Tibial nerve (tissue), 4 donors: Measurements from ENCODE around the gene DENND4B. TPM values are rescaled to one million over a fixed set of nuclear protein-coding genes. Genes with fewer than 3 reads are reported as not detected.
A peak's percentile ranks its signal among the peaks of the same experiment; 100 is the strongest.
"Not testable (repeated sequence)": the region's sequence is repeated elsewhere in the genome, so short reads cannot be mapped to it uniquely, and the experiment has no call there.

Experiments used
- DNase-seq, 2 donors: peaks; one replicate each; pipeline ENCODE4 v3.0.0-alpha.2; 2019; ENCODE audit warnings: low spot score in 2 of 2
- H3K27ac ChIP-seq, 4 donors: fragments of 200-600 bp; sonication (generic) in 3 of 4; one replicate each; pipeline ENCODE4 v1.5.1; 2017 to 2019; ENCODE audit warnings: mild to moderate bottlenecking in 1 of 4
- H3K27me3 ChIP-seq, 2 donors: fragments of 200-600 bp; sonication (generic) in 1 of 2; one replicate each; pipeline versions ENCODE4 v1.5.1 to v1.6.0; 2017 to 2019
- H3K36me3 ChIP-seq, 3 donors: fragments of 200-600 bp; sonication (generic); one replicate each; pipeline ENCODE4 v1.5.1; 2018 to 2019
- H3K4me1 ChIP-seq, 4 donors: fragments of 200-600 bp; sonication (generic) in 3 of 4; one replicate each; pipeline ENCODE4 v1.5.1; 2017 to 2019
- H3K4me3 ChIP-seq, 4 donors: fragments of 200-600 bp; sonication (generic) in 3 of 4; one replicate each; pipeline ENCODE4 v1.5.1; 2017 to 2019; ENCODE audit warnings: mild to moderate bottlenecking in 1 of 4, moderate library complexity in 1 of 4
- H3K9me3 ChIP-seq, 4 donors: fragments of 200-600 bp; sonication (generic) in 3 of 4; one replicate each; pipeline ENCODE4 v1.5.1; 2017 to 2019
- EP300 ChIP-seq, 2 donors: sonication (generic); formaldehyde crosslinking; IDR thresholded peaks; one replicate each; pipeline ENCODE4 v1.6.1; 2017; ENCODE audit warnings: antibody characterized with exemption in 2 of 2, mild to moderate bottlenecking in 1 of 2
- POLR2A ChIP-seq, 2 donors: fragments of 450-650 bp; IDR thresholded peaks; one replicate each; pipeline ENCODE4 v1.6.1; 2017; ENCODE audit warnings: antibody characterized with exemption in 2 of 2, mild to moderate bottlenecking in 2 of 2, moderate library complexity in 2 of 2
- WGBS, 2 donors: methylation state at CpG; one replicate each; pipeline ENCODE4 v1.1.5; 2018; 5-methylcytosine and 5-hydroxymethylcytosine counted together
- total RNA-seq, 4 donors: library from RNA; depleted of rRNA; stranded (reverse); fragments of >200 nt; gene quantifications; one replicate each; pipeline ENCODE4 v1.1.0, GENCODE V29; 2016
- TF ChIP-seq, protein P1 (sequence below), 5 experiments: fragments of 200-600 bp in 3 of 5; fragments of 450-650 bp in 2 of 5; sonication (generic) in 3 of 5; IDR thresholded peaks; one replicate each; pipeline ENCODE4 v1.5.1; 2016 to 2019; ENCODE audit warnings: antibody characterized with exemption in 5 of 5, mild to moderate bottlenecking in 3 of 5, moderate library complexity in 2 of 5

Gene DENND4B
- total RNA-seq, 4 donors from 2014 or later: 42.8 to 78.0 (median 56.7) TPM

DNA sequence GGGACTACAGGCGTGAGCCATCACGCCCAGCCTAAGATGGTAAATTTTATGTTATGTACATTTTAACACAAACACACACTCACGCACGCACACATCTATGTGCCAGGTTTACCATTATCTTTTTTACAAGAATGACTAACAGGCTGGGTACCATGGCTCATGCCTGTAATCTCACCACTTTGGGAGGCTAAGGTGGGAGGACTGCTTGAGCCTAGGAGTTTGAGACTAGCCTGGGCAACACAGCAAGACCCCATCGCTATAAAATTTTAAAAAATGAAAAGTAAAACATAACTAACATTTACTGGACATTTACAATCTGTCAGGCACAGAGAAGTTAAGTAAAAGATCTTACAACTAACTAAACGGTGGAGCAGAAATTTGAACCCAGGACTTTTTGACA is 38.4 kb downstream of the DENND4B start:
- Histone ChIP-seq H3K27me3 (no peaks in the 10 kb centered on the region), H3K36me3 (peaks cover 0 to 15% (median 3%) of the 10 kb centered on the region in 3 donors), H3K4me3 (no peak overlapping the region), H3K4me1 (peaks cover 0 to 19% (median 0%) of the 10 kb centered on the region in 4 donors), H3K27ac (no peak overlapping the region), H3K9me3 (no peaks in the 10 kb centered on the region)
- 93 to 94% methylated on average over 6 of the region's 6 CpGs for WGBS, 2 donors
- TF ChIP-seq EP300 (IDR thresholded peaks at IDR 0.05) (no peak), POLR2A (IDR thresholded peaks at IDR 0.05) (no peak)
- TF ChIP-seq, protein P1, sequence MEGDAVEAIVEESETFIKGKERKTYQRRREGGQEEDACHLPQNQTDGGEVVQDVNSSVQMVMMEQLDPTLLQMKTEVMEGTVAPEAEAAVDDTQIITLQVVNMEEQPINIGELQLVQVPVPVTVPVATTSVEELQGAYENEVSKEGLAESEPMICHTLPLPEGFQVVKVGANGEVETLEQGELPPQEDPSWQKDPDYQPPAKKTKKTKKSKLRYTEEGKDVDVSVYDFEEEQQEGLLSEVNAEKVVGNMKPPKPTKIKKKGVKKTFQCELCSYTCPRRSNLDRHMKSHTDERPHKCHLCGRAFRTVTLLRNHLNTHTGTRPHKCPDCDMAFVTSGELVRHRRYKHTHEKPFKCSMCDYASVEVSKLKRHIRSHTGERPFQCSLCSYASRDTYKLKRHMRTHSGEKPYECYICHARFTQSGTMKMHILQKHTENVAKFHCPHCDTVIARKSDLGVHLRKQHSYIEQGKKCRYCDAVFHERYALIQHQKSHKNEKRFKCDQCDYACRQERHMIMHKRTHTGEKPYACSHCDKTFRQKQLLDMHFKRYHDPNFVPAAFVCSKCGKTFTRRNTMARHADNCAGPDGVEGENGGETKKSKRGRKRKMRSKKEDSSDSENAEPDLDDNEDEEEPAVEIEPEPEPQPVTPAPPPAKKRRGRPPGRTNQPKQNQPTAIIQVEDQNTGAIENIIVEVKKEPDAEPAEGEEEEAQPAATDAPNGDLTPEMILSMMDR (IDR thresholded peaks at IDR 0.05): no peak
- no peak for DNase-seq

DNA sequence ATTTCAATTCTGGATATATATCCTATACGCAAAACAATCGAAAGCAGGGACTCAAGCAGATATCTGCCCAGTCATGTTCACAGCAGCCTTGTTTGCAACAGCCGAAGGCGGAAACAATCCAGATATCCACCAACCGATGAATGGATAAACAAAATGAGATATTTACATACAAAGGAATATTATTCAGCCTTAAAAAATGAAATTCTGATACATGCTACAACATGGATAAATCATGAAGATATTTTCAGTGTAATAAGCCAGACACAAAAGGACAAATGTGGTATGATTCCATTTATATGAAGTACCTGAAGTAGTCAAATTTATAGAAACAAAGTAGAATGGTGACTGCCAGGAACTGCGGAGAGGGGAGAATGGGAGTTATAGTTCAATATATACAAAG is 39.4 kb downstream of the DENND4B start:
- Histone ChIP-seq H3K27ac (no peak overlapping the region), H3K4me1 (peaks cover 0 to 19% (median 0%) of the 10 kb centered on the region in 4 donors), H3K9me3 (no peaks in the 10 kb centered on the region), H3K27me3 (no peaks in the 10 kb centered on the region), H3K36me3 (peaks cover 0 to 22% (median 3%) of the 10 kb centered on the region in 3 donors), H3K4me3 (no peak overlapping the region)
- DNase-seq: no peak
- no peak for TF ChIP-seq EP300 (IDR thresholded peaks at IDR 0.05)
- no peak for TF ChIP-seq POLR2A (IDR thresholded peaks at IDR 0.05)
- TF ChIP-seq, protein P1 (IDR thresholded peaks at IDR 0.05): no peak
- 86 to 89% methylated on average over 6 of the region's 6 CpGs for WGBS, 2 donors

DNA sequence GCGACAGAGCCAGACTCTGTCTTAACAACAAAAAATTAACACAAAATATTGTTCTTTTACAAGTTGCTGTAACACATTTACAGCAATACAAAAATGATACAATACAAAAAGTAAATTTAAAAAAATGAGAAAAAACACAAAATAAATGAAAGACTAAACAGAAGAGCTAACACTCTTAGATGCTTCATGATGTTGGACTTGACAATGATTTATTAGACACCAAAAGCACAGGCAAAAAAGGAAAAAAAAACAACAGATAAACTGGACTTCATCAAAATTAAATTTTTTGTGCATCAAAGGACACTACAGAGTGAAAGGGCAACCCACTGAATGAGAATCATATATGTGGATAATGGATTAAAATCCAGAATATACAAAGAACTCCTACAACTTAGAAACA is 40.1 kb downstream of the DENND4B start:
- 93 to 96% methylated on average over 1 of the region's 1 CpG for WGBS, 2 donors
- no peak for TF ChIP-seq POLR2A (IDR thresholded peaks at IDR 0.05)
- no peak for TF ChIP-seq EP300 (IDR thresholded peaks at IDR 0.05)
- no peak for DNase-seq
- H3K36me3 ChIP-seq: peaks cover 0 to 22% (median 3%) of the 10 kb centered on the region in 3 donors
- no peaks in the 10 kb centered on the region for H3K27me3 ChIP-seq
- H3K4me1 ChIP-seq: peaks cover 0 to 20% (median 0%) of the 10 kb centered on the region in 4 donors
- H3K9me3 ChIP-seq: no peaks in the 10 kb centered on the region
- H3K4me3 ChIP-seq: no peak overlapping the region
- no peak overlapping the region for H3K27ac ChIP-seq

DNA sequence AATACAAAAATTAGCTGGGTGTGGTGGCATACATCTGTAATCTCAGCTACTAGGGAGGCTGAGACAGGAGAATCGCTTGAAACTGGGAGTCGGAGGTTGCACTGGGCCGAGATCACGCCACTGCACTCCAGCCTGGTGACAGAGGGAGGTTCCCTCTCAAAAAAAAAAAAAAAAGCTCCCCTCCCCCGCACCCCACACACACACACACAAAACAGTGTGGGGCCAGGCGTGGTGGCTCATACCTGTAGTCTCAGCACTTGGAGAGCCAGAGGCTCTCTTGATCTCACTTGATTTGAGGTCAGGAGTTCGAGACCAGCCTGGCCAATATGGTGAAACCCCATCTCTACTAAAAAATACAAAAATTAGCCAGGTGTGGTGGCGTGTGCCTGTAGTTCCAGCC is 40.6 kb downstream of the DENND4B start:
- not testable (repeated sequence) for H3K27ac ChIP-seq, DNase-seq, H3K9me3 ChIP-seq, H3K27me3 ChIP-seq, H3K4me3 ChIP-seq
- WGBS, 2 donors: 96% methylated on average over 8 of the region's 8 CpGs
- peaks cover 0 to 22% (median 3%) of the 10 kb centered on the region in 3 donors for H3K36me3 ChIP-seq
- H3K4me1 ChIP-seq: peaks cover 0 to 25% (median 0%) of the 10 kb centered on the region in 4 donors

DNA sequence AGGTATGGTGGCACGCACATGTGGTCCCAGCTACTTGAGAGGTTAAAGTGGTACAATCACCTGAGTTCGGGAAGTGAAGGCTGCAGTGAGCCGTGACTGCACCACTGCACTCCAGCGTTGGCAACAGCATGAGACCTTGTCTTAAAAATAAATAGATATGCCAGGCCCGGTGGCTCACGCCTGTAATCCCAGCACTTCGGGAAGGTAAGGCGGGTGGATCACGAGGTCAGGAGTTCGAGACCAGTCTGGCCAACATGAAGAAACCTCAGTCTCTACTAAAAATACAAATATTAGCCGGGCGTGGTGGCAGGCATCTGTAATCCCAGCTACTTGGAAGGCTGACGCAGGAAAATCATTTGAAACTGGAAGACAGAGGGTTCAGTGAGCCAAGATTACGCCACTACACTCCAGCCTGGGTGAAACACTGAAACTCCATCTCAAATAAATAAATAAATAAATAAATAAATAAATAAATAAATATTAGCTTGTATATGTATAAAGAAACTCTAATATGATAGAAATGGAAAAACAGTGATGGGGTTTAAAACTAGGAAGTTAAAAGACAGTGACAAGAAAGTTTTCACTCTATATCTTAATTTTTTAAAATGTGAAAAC is 42.6 kb downstream of the DENND4B start:
- peak in 1 of 2 donors; percentile 38 for DNase-seq
- Histone ChIP-seq H3K4me1 (peaks cover 0 to 25% (median 0%) of the 10 kb centered on the region in 4 donors), H3K27ac (peak overlapping the region in 2 of 4 donors; percentile 2 to 57), H3K27me3 (no peaks in the 10 kb centered on the region), H3K4me3 (no peak overlapping the region), H3K36me3 (peaks cover 0 to 30% (median 3%) of the 10 kb centered on the region in 3 donors), H3K9me3 (no peaks in the 10 kb centered on the region)
- no peak for TF ChIP-seq EP300 (IDR thresholded peaks at IDR 0.05)
- no peak for TF ChIP-seq POLR2A (IDR thresholded peaks at IDR 0.05)
- TF ChIP-seq, protein P1 (IDR thresholded peaks at IDR 0.05): no peak
- WGBS, 2 donors: 79% methylated on average over 14 of the region's 14 CpGs

DNA sequence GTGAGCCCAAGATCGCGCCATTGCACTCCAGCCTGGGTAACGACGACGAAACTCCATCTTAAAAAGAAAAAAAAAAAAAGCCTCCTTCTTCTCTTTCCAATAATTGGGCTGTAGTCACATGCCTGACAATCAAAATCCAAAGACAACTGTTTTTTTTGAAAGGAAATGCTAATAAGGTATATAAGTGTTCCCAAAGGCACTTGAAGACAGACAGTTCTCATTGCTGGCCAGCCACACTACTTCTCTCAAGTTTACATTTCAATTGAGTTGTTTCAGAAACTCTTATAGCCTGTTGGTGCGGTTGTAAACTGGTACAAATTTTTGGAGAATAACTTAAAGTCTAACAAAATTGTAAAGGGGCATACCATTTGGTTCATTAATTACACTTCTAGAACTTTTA is 47.0 kb downstream of the DENND4B start:
- Histone ChIP-seq H3K27me3 (no peaks in the 10 kb centered on the region), H3K27ac (no peak overlapping the region), H3K4me3 (no peak overlapping the region), H3K9me3 (no peaks in the 10 kb centered on the region), H3K4me1 (peaks cover 0 to 17% (median 0%) of the 10 kb centered on the region in 4 donors), H3K36me3 (peaks cover 0 to 36% (median 0%) of the 10 kb centered on the region in 3 donors)
- TF ChIP-seq POLR2A (IDR thresholded peaks at IDR 0.05): no peak
- 97 to 99% methylated on average over 6 of the region's 6 CpGs for WGBS, 2 donors
- no peak for DNase-seq

DNA sequence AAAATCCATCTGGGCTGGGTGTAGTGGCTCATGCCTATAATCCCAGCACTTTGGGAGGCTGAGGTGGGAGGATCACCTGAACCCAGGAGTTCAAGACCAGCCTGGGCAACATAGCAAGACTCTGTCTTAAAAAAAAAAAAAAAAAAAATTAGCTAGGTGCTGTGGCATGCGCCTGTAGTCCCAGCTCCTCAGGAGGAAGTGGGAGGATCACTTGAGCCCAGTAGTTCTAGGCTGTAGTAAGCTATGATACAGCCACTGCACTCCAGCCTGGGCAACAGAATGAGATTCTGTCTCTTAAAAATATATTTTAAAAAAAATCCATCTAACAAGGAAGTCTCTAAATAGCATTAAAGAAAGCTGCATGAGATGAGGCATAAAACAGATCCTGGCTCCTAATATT is 50.7 kb downstream of the DENND4B start:
- DNase-seq, H3K4me3 ChIP-seq, H3K9me3 ChIP-seq, H3K27me3 ChIP-seq, H3K4me1 ChIP-seq, H3K27ac ChIP-seq: not testable (repeated sequence)
- peaks cover 0 to 35% (median 0%) of the 10 kb centered on the region in 3 donors for H3K36me3 ChIP-seq
- WGBS, 2 donors: 73 to 94% methylated on average over 1 of the region's 1 CpG

DNA sequence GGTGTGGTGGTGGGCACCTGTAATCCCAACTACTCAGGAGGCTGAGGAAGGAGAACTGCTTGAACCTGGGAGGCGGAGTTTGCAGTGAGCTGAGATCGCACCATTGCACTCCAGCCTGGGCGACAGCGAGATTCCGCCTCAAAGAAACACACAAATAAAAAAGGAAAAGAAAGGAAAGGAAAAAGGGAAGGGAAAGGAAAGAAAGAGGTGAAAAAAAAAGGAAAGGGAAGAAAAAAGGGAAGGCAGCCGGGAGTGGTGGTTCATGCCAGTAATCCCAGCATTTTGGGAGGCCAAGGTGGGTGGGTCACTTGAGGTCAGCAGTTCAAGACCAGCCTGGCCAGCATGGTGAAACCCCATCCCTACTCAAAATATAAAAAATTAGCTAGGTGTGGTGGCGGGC is 55.5 kb downstream of the DENND4B start:
- peaks cover 0 to 28% (median 0%) of the 10 kb centered on the region in 3 donors for H3K36me3 ChIP-seq

More for the DNA sequence above, 55.5 kb downstream of the DENND4B start:
- H3K4me1 ChIP-seq: peaks cover 0 to 22% (median 4%) of the 10 kb centered on the region in 4 donors
- not testable (repeated sequence) for DNase-seq, H3K9me3 ChIP-seq, H3K27me3 ChIP-seq, H3K4me3 ChIP-seq, H3K27ac ChIP-seq
- WGBS, 2 donors: 93 to 96% methylated on average over 7 of the region's 7 CpGs
